H1 (cell line): Measurements from ENCODE around the gene SLC12A6. TPM values are rescaled to one million over a fixed set of nuclear protein-coding genes. Genes with fewer than 3 reads are reported as not detected.

Experiments used
- CTCF ChIA-PET: fragments of 300-600 bp; sonication (Branson Sonifier 250); formaldehyde crosslinking; loops from one replicate; lab custom pipeline; 2021; ENCODE audit not compliant: partially characterized antibody; lab: Charles Lee
- POLR2A ChIA-PET: fragments of 300-600 bp; sonication (Branson Sonifier 250); formaldehyde crosslinking; loops from one replicate; lab custom pipeline; 2021; ENCODE audit warnings: inconsistent platforms; ENCODE audit not compliant: partially characterized antibody; lab: Charles Lee
- DNase-seq, 2 experiments: peaks; one replicate each; pipeline versions ENCODE4 v3.0.0 to v3.0.0-alpha.2; 2010 to 2022; ENCODE audit warnings: low spot score in 2 of 2, low read depth in 1 of 2, mixed read lengths in 1 of 2
- FAIRE-seq: peaks from 2 replicates; lab custom pipeline; 2011; peaks lifted over from hg19 to GRCh38; lab: Jason Lieb, UNC
- H2AFZ ChIP-seq: 2 replicates; pipeline ENCODE4 v1.8.1; 2012; ENCODE audit warnings: low read length, inconsistent platforms
- H2AK5ac ChIP-seq: 2 replicates; pipeline ENCODE4 v1.6.1; 2013; ENCODE audit warnings: low read depth, low read length
- H2BK120ac ChIP-seq: replicated peaks from 2 replicates; pipeline ENCODE3; 2013; ENCODE audit warnings: low read depth, low read length, inconsistent platforms
- H2BK12ac ChIP-seq: 2 replicates; pipeline ENCODE4 v1.6.1; 2013; ENCODE audit warnings: low read depth, low read length
- H2BK15ac ChIP-seq: 2 replicates; pipeline ENCODE4 v1.6.1; 2013; ENCODE audit warnings: low read length
- H2BK20ac ChIP-seq: 2 replicates; pipeline ENCODE4 v1.6.1; 2013; ENCODE audit warnings: low read length
- H2BK5ac ChIP-seq: 2 replicates; pipeline ENCODE4 v1.6.1; 2013; ENCODE audit warnings: low read depth, low read length
- H3K14ac ChIP-seq: 2 replicates; pipeline ENCODE4 v1.6.1; 2013; ENCODE audit warnings: inconsistent platforms; ENCODE audit not compliant: insufficient read length
- H3K18ac ChIP-seq: 2 replicates; pipeline ENCODE4 v1.6.1; 2013; ENCODE audit warnings: low read length; ENCODE audit errors: extremely low read depth
- H3K23ac ChIP-seq: 2 replicates; pipeline ENCODE4 v1.6.1; 2013; ENCODE audit warnings: inconsistent platforms; ENCODE audit not compliant: insufficient read length
- H3K23me2 ChIP-seq: 2 replicates; pipeline ENCODE4 v1.6.1; 2013; ENCODE audit warnings: low read depth, low read length
- H3K27ac ChIP-seq: 2 replicates; pipeline ENCODE4 v1.6.1; 2011; ENCODE audit warnings: low read depth, low read length, inconsistent platforms
- H3K27me3 ChIP-seq, 4 experiments: replicated peaks in 1 of 4; 1 replicate in 1 of 4; 2 replicates in 3 of 4; pipeline versions ENCODE4 v1.6.1 to v1.8.1; 2011 to 2013; ENCODE audit warnings: low read length in 3 of 4, mild to moderate bottlenecking in 3 of 4, inconsistent platforms in 2 of 4, mixed read lengths in 2 of 4, moderate library complexity in 1 of 4; ENCODE audit not compliant: control insufficient read depth in 3 of 4, insufficient read depth in 3 of 4; ENCODE audit errors: extremely low read depth in 1 of 4
- H3K36me3 ChIP-seq, 4 experiments: 2 replicates each; pipeline versions ENCODE4 v1.6.1 to v1.8.1; 2011 to 2013; ENCODE audit warnings: mild to moderate bottlenecking in 4 of 4, low read length in 3 of 4, moderate library complexity in 2 of 4, control low read depth in 1 of 4, inconsistent platforms in 1 of 4; ENCODE audit not compliant: insufficient read depth in 4 of 4, control insufficient read depth in 2 of 4
- H3K4ac ChIP-seq: replicated peaks from 2 replicates; pipeline ENCODE3; 2013; ENCODE audit warnings: low read length, low read depth, mixed read lengths, inconsistent platforms; ENCODE audit not compliant: insufficient read length
- H3K4me1 ChIP-seq, 4 experiments: replicated peaks in 1 of 4; 1 replicate in 1 of 4; 2 replicates in 3 of 4; pipeline versions ENCODE4 v1.6.1 to v1.8.1; 2011 to 2013; ENCODE audit warnings: low read length in 3 of 4, inconsistent platforms in 2 of 4, mixed read lengths in 1 of 4; ENCODE audit not compliant: insufficient read depth in 4 of 4, control insufficient read depth in 3 of 4
- H3K4me2 ChIP-seq, 2 experiments: 2 replicates each; pipeline versions ENCODE4 v1.6.1 to v1.8.1; 2011 to 2013; ENCODE audit warnings: low read depth in 2 of 2, low read length in 2 of 2, control low read depth in 1 of 2, inconsistent platforms in 1 of 2, mild to moderate bottlenecking in 1 of 2; ENCODE audit not compliant: insufficient read depth in 1 of 2
- H3K4me3 ChIP-seq, 4 experiments: fragments of 200-600, 300-600 bp in 1 of 4; sonication (generic), shearing (Covaris generic), sonication (Bioruptor Twin) in 1 of 4; 2 replicates each; pipeline versions ENCODE4 v1.5.1 to v1.8.1; 2011 to 2016; ENCODE audit warnings: low read length in 4 of 4, low read depth in 3 of 4, control low read depth in 2 of 4, inconsistent platforms in 2 of 4, mild to moderate bottlenecking in 2 of 4, mixed read lengths in 1 of 4, moderate library complexity in 1 of 4; ENCODE audit not compliant: insufficient read depth in 2 of 4; ENCODE audit errors: extremely low read depth in 1 of 4
- H3K56ac ChIP-seq: replicated peaks from 2 replicates; pipeline ENCODE3; 2013; ENCODE audit warnings: low read depth, mild to moderate bottlenecking, mixed read lengths, low read length, inconsistent platforms; ENCODE audit not compliant: insufficient read length
- H3K79me1 ChIP-seq: 2 replicates; pipeline ENCODE4 v1.6.1; 2013; ENCODE audit warnings: low read depth, low read length, control low read depth
- H3K79me2 ChIP-seq, 2 experiments: 2 replicates each; pipeline versions ENCODE4 v1.6.1 to v1.8.1; 2012 to 2013; ENCODE audit warnings: low read length in 2 of 2, mild to moderate bottlenecking in 2 of 2, inconsistent platforms in 1 of 2; ENCODE audit not compliant: insufficient read depth in 2 of 2, control insufficient read depth in 1 of 2
- H3K9ac ChIP-seq, 4 experiments: replicated peaks in 1 of 4; 1 replicate in 1 of 4; 2 replicates in 3 of 4; pipeline versions ENCODE4 v1.6.1 to v1.8.1; 2011 to 2013; ENCODE audit warnings: low read depth in 3 of 4, low read length in 3 of 4, control low read depth in 2 of 4, mild to moderate bottlenecking in 2 of 4, moderate library complexity in 2 of 4, inconsistent platforms in 1 of 4; ENCODE audit errors: extremely low read depth in 1 of 4
- H3K9me3 ChIP-seq, 2 experiments: 2 replicates each; pipeline versions ENCODE4 v1.6.1 to v1.8.1; 2012 to 2013; ENCODE audit warnings: mild to moderate bottlenecking in 2 of 2, moderate library complexity in 2 of 2, control low read depth in 1 of 2, inconsistent platforms in 1 of 2, low read depth in 1 of 2, low read length in 1 of 2, mixed read lengths in 1 of 2; ENCODE audit not compliant: insufficient read depth in 2 of 2
- H4K20me1 ChIP-seq, 2 experiments: replicated peaks in 1 of 2; 2 replicates each; pipeline versions ENCODE3 to v1.8.1; 2011 to 2013; ENCODE audit warnings: inconsistent platforms in 2 of 2, low read length in 2 of 2, mild to moderate bottlenecking in 1 of 2; ENCODE audit not compliant: insufficient read depth in 2 of 2, control insufficient read depth in 1 of 2
- H4K5ac ChIP-seq: 2 replicates; pipeline ENCODE4 v1.6.1; 2013; ENCODE audit warnings: low read length, low read depth, mixed read lengths, inconsistent platforms; ENCODE audit not compliant: insufficient read length
- H4K8ac ChIP-seq: 2 replicates; pipeline ENCODE4 v1.8.0; 2013; ENCODE audit warnings: mild to moderate bottlenecking, moderate library complexity, low read length, inconsistent platforms; ENCODE audit not compliant: insufficient read depth; ENCODE audit errors: extremely low read depth
- H4K91ac ChIP-seq: replicated peaks from 2 replicates; pipeline ENCODE3; 2013; ENCODE audit warnings: low read length, mixed read lengths, inconsistent platforms; ENCODE audit not compliant: insufficient read length
- BCL11A ChIP-seq, 2 experiments: IDR thresholded peaks; one replicate each; pipeline ENCODE4 v1.6.1; 2011; ENCODE audit warnings: low read depth in 2 of 2, low read length in 2 of 2, mild to moderate bottlenecking in 2 of 2
- CHD2 ChIP-seq: IDR thresholded peaks from 2 replicates; pipeline ENCODE4 v1.6.1; 2012; ENCODE audit warnings: low read length, improper control_type of control experiment
- CTBP2 ChIP-seq: IDR thresholded peaks from 2 replicates; pipeline ENCODE4 v1.7.0; 2011; ENCODE audit warnings: borderline replicate concordance, mild to moderate bottlenecking, moderate library complexity, mixed read lengths, low read length; ENCODE audit not compliant: insufficient read depth, insufficient read length
- FOSL1 ChIP-seq: IDR thresholded peaks from 2 replicates; pipeline ENCODE4 v1.6.1; 2011; ENCODE audit warnings: mild to moderate bottlenecking, low read depth, low read length, moderate library complexity; ENCODE audit not compliant: insufficient read depth
- GABPA ChIP-seq: IDR thresholded peaks from 2 replicates; pipeline ENCODE4 v1.6.1; 2011; ENCODE audit warnings: mild to moderate bottlenecking, low read length, moderate library complexity, borderline replicate concordance; ENCODE audit not compliant: insufficient read depth
- KDM1A ChIP-seq: fragments of 200-600, 300-600 bp; sonication (generic); IDR thresholded peaks from 2 replicates; pipeline ENCODE4 v1.7.1; 2016; ENCODE audit warnings: mild to moderate bottlenecking, low read length, borderline replicate concordance
- KDM5A ChIP-seq: fragments of 200-600 bp; IDR thresholded peaks from 2 replicates; pipeline ENCODE4 v1.7.1; 2012; ENCODE audit warnings: mild to moderate bottlenecking, low read length, inconsistent platforms, mixed read lengths
- NANOG ChIP-seq: IDR thresholded peaks from 2 replicates; pipeline ENCODE4 v1.6.1; 2011; ENCODE audit warnings: low read length, low read depth, mild to moderate bottlenecking, inconsistent platforms; ENCODE audit not compliant: insufficient read depth, poor library complexity, severe bottlenecking
- PHF8 ChIP-seq: fragments of 200-600 bp; sonication (generic); conservative IDR thresholded peaks from 2 replicates; pipeline ENCODE4 v1.7.1; 2012; ENCODE audit warnings: low read depth, mild to moderate bottlenecking, inconsistent platforms, low read length, moderate library complexity
- POU5F1 ChIP-seq: IDR thresholded peaks from 2 replicates; pipeline ENCODE4 v1.6.1; 2011; ENCODE audit warnings: low read depth, mild to moderate bottlenecking, low read length, moderate library complexity
- RNF2 ChIP-seq: fragments of 200-900, 300-1000 bp; sonication (generic); IDR thresholded peaks from 2 replicates; pipeline ENCODE4 v1.7.1; 2016; ENCODE audit warnings: borderline replicate concordance, low read depth, mild to moderate bottlenecking, antibody characterized with exemption, low read length; ENCODE audit not compliant: poor library complexity, severe bottlenecking; ENCODE audit errors: missing control alignments
- RXRA ChIP-seq: IDR thresholded peaks from 2 replicates; pipeline ENCODE4 v1.6.1; 2011; ENCODE audit warnings: low read depth, mild to moderate bottlenecking, low read length, moderate library complexity; ENCODE audit not compliant: insufficient read depth
- SRF ChIP-seq: IDR thresholded peaks from 2 replicates; pipeline ENCODE4 v1.6.1; 2011; ENCODE audit warnings: mild to moderate bottlenecking, low read depth, low read length, moderate library complexity
- WGBS, 2 experiments: shearing (Covaris generic) in 1 of 2; methylation state at CpG; one replicate each; pipeline versions ENCODE4 v1.1.6 to v1.1.7; 2013 to 2015; ENCODE audit warnings: low lambda C conversion rate in 2 of 2, mixed read lengths in 2 of 2, inconsistent platforms in 1 of 2, low coverage in 1 of 2, missing lambda C conversion rate in 1 of 2; ENCODE audit not compliant: insufficient replicate concordance in 2 of 2, insufficient coverage in 1 of 2, insufficient read length in 1 of 2; ENCODE audit errors: extremely low coverage in 1 of 2, missing lambda C conversion rate in 1 of 2; 5-methylcytosine and 5-hydroxymethylcytosine counted together
- polyA plus RNA-seq, 7 experiments: library from polyadenylated mRNA; depleted of rRNA in 3 of 7; stranded (reverse) in 5 of 7; unstranded in 2 of 7; fragments of >200 nt in 5 of 7; fragments of 200-250 nt in 2 of 7; gene quantifications; 1 replicate in 5 of 7; 2 replicates in 1 of 7; 4 replicates in 1 of 7; pipeline versions ENCODE4 v1.2.1 to v1.2.3, GENCODE V29; 2011 to 2013; ENCODE audit warnings: missing spikeins in 2 of 7, mixed read lengths in 2 of 7
- total RNA-seq: library from RNA; stranded (reverse); fragmentation: NEBNext Ultra II Directional; extraction: Animal tissue kit (Norgen Biotek cat#: 25700); gene quantifications from 2 replicates; pipeline ENCODE4 v1.2.1, GENCODE V29; 2021

The SLC12A6 gene
- total and polyA plus RNA-seq, 2 of the 8 experiments (the other 6 are each of a cell fraction or from before 2014, with no cell fraction given), result 9.2 to 11.1 TPM

GRCh38 chr15:34203305-34203704 is 134.3 kb downstream of the SLC12A6 start:
- Histone ChIP-seq H3K79me1 (no peaks in the 10 kb centered on the region; the same call in 1 of the 2 replicates), H3K36me3 (no peaks in the 10 kb centered on the region; a peak in 3 of 8 replicates), H2BK5ac (no peak overlapping the region), H3K18ac (no peak overlapping the region), H4K8ac (no peak overlapping the region), H2BK120ac (no peak overlapping the region), H3K23ac (no peak overlapping the region), H3K4me2 (no peak overlapping the region), H2AK5ac (no peak overlapping the region), H3K14ac (no peak overlapping the region), H3K79me2 (peaks cover 10 to 88% of the 10 kb centered on the region in 2 experiments), H3K23me2 (no peaks in the 10 kb centered on the region; the same call in 1 of the 2 replicates), H2BK20ac (no peak overlapping the region), H2AFZ (no peak overlapping the region), H3K56ac (no peak overlapping the region), H3K27ac (no peak overlapping the region), H4K91ac (no peak overlapping the region), H2BK12ac (no peak overlapping the region), H3K4me3 (no peak overlapping the region), H2BK15ac (no peak overlapping the region), H3K9me3 (no peaks in the 10 kb centered on the region; a peak in 1 of 4 replicates), H3K4me1 (peaks cover 0 to 2% (median 0%) of the 10 kb centered on the region in 4 experiments; a peak in 1 of 7 replicates), H4K20me1 (no peaks in the 10 kb centered on the region), H3K9ac (no peak overlapping the region), H4K5ac (no peak overlapping the region), H3K27me3 (no peaks in the 10 kb centered on the region), H3K4ac (no peak overlapping the region)
- DNase-seq, result no peak
- WGBS, 2 experiments, result 80% methylated on average over 1 of the region's 1 CpG; no CpG with 5 or more reads in 1 of the 2 experiments
- no peak for FAIRE-seq
- ChIA-PET POLR2A (interaction anchor here (0.5 kb wide), 1 partner anchor 11 kb away, joined by 3 read pairs; no protein-coding TSS in a partner anchor), CTCF (interaction anchor here (0.6 to 1.5 kb wide), 4 partner anchors 10 to 93 kb away, joined by 3 to 5 read pairs (median 4); no protein-coding TSS in a partner anchor)
- TF ChIP-seq BCL11A (IDR thresholded peaks at IDR 0.05; ENCODE audit: low read depth in 2 of 2, low read length in 2 of 2) (no peak), KDM5A (no peak), CTBP2 (no peak), KDM1A (no peak), CHD2 (no peak), RXRA (no peak), FOSL1 (no peak), GABPA (no peak), SRF (no peak), NANOG (no peak), PHF8 (no peak), POU5F1 (no peak), RNF2 (no peak)
